HG02973 (cell line): ENCODE measurements around the gene CYTH2.

Experiments
- ATAC-seq: cut with Tn5 transposase; IDR thresholded peaks from one replicate; pipeline ENCODE4 v1.9.1; 2021; ENCODE audit warnings: moderate library complexity; ENCODE audit not compliant: unreplicated experiment

The CYTH2 gene

DNA sequence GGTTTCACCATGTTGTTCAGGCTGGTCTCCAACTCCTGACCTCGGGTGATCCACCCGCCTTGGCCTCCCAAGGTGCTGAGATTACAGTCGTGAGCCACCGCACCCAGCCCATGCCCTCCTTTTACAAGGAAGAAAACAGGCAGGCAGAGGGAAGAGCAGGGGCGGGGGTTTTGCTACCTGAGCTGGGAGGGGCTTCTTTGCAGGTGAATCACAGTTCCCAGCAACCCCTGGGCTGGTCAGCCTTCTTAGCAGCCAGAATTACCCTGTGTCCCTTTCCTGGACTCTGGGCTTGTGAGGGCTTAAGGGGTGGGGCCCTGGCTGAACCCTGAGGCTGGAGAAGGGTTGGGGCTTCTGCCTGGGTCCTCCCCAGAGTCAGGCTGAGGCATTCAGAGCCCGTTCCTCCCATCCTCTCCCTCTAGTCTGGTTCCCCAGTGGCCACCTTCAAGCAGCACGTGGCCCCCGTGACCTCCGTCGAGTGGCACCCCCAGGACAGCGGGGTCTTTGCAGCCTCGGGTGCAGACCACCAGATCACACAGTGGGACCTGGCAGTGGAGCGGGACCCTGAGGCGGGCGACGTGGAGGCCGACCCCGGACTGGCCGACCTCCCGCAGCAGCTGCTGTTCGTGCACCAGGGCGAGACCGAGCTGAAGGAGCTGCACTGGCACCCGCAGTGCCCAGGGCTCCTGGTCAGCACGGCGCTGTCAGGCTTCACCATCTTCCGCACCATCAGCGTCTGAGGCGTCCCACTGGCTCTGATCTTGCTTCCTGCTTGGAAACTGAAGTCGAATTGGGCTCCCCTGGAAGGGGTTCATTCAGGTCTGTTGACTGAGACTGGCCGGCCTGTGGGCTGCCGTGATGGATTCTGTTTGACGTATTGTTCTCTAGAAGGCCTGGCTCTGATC is 16.6 kb upstream of the CYTH2 start:
- ATAC-seq, result no peak

DNA sequence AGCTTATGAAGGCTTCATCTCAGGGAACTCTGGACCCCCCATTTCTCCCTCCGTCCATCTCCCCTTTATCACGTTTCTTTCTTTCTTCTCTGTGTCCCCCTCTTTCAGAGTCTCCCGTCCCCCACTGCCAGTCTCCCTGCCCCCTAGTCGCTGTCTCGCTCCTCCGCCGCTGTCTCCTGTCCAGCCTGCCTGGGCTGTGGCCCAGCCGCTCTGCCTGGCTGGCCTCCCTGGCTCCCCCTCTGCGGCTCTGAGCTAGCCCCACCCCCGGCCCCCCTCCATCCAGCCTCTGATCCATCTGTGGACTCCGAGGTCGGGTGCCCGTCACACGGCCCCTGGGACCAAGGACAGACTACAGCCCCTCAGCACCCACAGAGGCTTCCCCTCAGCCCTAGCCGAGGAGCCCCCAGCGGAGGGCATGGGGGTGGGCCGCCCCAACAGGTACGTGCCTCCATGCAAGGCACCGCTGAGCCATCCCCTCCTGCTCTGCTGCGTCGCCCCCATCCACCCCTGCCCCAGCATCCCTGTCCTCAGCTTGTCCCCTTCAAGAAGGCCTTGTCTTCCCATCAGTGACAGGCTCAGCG is 14.9 kb upstream of the CYTH2 start:
- no peak for ATAC-seq

DNA sequence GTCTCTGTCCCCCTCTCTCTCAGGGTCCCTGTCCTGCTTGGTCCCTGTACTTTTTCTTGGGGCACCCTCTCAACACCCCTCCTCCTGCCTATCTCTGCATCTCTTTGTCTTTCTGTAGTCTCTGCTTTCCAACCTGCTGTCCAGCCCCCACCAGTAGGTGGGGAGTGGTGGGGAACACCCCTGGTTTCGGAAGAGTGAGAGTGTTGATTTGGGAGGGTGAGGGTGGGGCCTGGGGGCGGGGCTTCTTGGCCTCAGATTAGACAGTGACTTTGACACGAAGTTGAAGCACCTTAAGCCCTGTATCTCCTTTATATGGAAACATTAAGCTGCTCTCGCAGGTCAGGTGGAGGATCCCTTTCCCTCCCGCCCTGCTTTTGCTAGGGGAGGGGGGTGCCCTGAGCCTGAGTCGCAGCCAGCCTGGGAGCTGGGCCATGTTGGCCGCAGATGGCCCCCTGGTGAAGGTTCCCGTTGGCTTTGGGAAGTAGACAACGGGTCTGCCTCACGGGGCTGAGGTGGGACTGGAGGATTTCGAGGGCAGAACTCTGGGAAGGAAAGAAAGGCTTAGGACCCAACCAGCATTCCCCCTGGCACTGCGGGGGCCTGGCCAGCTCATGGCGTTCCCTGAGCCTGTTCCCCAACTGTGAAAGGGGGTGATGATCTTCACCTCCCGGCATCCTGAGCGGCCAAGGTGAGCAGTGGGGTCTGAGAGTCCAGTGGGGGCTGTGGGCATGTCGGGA is 13.8 kb upstream of the CYTH2 start, which contains the start of gene KCNJ14:
KCNJ14 (plus strand) TSS at position 404 of the 737 bp plus-strand sequence. CDS start 6,151 bp downstream, outside the sequence.
- no peak for ATAC-seq

DNA sequence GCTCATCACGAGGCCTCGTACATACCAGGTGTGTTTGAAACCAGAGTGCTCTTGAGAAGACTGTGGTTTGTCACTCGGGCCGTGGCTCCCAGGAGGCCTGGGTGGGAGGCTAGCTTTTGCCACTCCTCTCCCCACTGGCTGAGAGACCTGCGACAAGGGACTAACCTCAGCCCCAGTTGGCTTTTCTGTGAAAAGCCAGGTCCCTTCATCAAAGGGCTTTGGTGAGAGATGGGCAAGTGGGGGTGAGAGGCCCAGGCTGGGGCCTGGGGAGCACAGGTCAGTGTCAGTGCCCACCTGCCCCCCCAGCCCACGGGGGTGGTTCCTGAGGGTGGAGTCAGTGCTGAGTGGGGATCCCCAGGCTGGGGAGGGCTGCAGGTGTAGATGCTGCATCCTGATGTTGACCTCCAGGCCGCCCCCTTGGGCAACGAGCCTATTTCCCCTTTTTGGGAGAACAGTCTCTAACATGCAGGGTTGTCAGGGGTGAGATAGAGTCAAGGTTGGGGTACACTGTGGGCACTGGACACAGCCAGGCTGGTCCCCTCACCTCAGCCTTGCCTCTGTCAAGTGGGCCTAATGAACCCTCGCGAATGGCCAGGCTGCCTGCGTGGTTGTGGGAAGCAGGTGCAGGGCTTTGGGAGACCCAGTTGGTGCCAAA is 13.1 kb upstream of the CYTH2 start:
- no peak for ATAC-seq

DNA sequence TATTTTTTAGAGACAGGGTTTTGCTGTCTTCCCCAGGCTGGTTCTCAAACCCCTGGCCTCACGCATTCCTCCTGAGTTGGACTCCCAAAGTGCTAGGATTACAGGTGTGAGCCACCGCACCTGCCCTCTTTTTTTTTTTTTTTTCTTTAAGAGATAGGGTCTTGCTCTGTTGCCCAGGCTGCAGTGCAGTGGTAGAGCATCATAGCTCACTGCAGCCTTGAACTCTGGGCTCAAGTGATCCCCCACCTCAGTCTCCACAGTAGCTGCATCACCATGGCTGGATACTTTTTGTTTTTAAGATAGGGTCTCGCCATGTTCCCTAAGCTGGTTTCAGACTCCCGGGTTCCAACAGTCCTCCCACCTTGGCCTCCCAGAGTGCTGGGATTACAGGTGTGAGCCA is 12.3 kb upstream of the CYTH2 start:
- no peak for ATAC-seq

DNA sequence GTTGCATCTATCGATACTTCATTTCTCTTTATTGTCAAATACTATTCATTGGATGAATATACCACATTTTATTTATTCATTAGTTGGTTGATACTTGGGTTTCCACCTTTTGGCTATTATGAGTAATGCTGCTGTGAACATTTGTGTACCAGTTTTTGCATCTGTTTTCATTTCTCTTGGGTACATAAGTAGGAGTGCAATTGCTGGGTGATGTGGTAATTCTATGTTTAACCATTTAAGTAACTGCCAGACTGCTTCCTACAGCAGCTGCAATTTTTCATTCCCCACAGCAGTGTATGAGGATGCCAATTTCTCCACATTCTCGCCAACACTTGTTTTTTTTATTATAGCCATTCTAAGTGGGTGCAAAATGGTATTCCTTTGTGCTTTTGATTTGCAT is 11.2 kb upstream of the CYTH2 start:
- no peak for ATAC-seq

DNA sequence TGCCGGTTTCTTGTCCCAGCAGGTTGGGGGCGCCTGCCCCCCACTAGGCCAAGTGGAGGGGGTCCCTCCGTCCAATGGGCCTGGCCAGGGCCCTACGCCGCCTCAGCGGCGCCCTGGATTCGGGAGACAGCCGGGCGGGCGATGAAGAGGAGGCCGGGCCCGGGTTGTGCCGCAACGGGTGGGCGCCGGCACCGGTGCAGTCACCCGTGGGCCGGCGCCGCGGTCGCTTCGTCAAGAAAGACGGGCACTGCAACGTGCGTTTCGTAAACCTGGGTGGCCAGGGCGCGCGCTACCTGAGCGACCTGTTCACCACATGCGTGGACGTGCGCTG is 7.6 kb upstream of the CYTH2 start:
- ATAC-seq, result no peak

DNA sequence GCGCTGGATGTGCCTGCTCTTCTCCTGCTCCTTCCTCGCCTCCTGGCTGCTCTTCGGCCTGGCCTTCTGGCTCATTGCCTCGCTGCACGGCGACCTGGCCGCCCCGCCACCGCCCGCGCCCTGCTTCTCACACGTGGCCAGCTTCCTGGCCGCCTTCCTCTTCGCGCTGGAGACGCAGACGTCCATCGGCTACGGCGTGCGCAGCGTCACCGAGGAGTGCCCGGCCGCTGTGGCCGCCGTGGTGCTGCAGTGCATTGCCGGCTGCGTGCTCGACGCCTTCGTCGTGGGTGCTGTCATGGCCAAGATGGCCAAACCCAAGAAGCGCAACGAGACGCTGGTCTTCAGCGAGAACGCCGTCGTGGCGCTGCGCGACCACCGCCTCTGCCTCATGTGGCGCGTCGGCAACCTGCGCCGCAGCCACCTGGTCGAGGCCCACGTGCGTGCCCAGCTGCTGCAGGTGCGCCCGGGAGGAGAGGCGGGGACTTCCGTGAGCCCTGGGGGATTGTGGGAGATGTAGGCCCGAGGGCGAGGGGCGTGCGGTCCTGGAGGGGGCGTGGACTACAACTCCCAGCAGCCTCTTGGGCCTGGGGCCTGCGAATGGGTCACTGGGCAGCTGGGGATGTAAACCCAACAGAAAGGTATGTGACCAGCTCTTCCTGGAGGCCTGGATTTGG is 7.0 kb upstream of the CYTH2 start:
- no peak for ATAC-seq

DNA sequence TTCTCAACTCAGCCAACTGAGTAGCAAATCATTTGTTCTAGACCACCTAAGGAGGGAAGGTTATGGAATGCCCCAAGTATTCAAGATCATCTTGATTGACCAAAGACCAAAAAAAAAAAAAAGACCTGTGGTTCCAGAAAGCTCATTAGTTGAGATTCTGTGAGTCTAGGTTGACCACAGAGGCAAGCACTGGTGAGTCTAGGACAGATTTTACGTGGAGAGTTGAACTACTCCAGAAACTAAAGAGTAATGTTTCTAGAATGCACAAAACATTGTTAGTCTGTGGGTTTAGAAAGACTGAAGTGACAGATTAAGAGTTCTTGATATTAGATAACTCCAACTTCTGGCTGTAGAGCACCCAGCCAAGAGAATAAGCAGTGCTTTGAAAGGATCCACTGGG is 4.0 kb upstream of the CYTH2 start:
- no peak for ATAC-seq

DNA sequence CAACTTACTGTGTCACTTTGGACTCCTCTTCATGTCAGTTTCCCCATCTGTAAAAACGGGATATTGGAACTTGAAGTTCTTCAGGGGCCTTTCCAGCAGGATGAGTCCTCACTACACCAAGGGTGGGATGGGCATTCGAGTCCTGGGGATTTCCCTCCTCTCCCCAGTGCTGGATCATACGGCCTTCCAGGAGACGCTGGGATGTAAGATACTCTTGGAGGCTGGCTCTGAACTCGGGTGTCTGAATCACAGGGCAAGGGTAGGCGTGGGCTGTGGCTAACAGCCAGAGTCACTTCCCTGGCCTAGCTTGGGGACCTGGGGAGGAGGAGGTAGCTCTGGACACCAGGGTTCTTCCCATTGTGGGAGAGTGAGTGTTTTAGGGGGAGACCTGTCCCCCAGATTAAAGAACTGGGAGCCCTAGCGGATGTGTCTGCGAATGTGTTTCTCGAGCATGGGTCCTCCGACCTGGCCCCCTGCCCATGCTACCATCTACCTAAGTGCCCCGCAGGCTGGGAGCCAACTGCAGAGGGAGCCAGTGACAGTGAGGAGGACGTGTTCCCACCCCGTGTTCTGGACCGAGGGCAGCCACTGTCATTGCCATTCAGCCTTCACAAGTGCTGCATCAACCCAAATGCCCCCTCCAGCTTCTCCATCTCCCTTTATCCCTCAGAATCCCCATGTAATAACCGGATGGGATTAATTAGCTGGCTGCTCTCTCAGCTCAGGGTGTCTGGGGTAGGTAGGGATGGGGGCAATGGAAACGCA is 2.4 kb upstream of the CYTH2 start:
- ATAC-seq, result no peak

DNA sequence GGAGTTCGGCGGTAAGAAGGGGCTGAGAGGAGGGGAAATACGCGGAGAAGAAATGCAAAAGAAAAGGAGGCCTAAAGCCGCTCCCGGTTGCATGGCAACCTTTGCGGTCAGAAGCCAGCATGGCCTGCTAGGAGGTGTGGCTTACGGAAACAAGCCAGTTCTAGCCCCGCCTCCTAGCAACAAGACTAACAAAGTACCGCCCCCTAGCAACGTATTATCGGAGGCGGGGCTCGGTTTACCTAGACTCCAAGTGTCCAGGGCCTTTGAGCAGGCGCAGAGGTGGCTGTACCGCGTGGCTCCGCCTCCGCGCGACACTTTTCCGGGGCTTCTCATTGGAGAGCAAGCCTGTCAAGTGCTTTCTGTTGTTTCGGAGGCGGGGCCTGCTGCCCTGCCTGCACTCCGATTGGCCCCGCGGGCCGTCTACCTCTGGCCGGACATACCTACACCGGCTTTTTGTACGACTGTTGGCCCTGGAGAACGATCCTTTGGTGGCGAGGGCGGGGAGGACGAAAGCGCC is 339 bp upstream of the CYTH2 start:
- ATAC-seq, result peak; percentile 87

DNA sequence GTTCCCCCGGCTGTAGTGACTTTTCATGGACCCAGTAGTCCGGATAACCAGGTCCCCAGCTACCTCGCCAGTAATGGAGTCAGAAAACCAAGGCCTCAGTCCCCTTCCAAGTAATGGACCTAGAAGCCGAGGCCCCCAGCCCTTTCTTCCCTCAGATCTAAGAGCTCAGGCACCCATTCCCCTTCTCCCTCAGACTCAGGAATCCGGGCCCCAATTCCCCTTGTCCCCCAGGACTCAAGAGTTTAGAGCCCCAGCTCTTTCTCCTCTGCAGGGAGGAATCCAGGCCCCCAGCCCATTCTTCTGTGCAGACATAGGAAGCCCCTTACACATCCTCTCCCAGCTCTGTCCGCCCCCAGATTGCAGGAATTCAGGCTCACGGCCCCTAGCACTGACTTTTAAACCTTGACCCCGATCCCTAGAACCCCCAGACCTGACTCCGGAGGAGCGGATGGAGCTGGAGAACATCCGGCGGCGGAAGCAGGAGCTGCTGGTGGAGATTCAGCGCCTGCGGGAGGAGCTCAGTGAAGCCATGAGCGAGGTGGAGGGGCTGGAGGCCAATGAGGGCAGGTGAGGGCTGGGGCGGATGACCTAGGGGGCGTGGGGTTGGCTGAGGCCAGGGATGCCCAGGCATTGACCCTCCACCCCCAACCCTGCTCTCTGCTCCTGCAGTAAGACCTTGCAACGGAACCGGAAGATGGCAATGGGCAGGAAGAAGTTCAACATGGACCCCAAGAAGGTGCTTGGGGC is 938 bp downstream of the CYTH2 start:
- ATAC-seq, result no peak

DNA sequence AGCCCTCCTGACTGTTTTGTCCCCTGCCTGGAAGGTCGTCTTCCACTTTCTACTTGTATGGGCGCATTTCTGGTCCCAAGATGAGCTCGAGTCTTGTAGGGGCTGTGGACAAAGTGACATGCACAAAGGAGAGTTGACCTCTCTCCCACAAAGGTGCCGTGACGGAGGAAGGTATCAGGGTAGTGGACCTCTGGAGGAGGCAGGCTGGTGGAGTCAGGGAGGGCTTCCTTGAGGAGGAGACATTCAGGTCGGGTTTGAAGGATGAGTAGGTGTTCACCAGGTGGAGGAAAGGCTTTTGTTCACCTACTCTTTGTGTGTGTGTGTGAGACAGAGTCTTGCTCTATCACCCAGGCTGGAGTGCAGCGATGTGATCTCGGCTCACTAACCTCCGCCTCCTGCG is 1.7 kb downstream of the CYTH2 start:
- ATAC-seq, result no peak

DNA sequence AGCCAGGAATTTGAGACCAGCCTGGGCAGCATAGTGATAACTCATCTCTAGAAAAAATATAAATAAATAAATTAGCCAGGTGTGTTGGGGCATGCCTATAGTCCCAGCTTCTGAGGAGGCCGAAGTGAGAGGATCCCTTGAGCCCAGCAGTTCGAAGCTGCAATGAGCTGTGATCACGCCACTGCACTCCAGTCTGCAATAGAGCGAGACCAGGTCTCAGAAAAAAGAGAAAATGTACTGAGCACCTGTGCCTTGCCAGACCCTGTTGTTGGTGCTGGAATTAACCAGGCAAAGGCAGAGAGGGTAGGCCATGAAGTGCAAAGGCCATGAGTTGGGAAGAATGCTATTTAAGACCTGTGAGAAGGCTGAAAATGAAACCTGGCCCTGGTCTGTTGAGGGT is 2.7 kb downstream of the CYTH2 start:
- no peak for ATAC-seq

DNA sequence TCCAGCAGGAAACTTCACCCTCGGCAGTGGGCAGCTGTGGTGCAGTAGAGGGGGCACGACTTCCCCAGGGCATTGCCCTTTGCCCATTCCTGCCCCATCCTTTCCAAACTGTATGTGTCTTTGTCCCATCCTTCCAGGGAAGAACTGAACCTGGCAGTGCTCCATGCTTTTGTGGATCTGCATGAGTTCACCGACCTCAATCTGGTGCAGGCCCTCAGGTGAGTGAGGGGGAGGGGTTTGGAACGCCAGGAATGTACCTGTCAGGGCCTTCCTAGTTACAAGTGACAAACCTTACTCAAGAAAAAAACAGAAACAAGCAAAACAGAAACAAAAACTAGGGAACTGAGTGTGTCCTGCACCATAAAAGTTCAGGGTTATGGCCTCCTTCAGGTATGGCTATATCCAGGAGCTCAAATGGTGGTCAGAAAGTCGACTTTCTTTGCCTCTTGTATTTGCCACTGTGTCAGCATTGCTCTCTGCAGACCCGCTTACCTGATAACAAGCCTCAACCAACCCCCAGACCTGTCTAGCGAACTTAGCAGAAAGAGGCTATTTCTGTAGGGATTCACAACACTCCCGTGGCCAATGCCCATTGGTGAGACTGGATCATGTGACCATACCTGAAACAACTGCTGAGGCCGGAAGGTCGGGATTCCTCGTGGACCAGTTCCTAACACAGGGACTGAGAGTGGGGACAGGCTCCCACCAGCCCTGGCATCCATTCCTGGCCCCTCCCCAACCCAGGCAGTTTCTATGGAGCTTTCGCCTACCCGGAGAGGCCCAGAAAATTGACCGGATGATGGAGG is 4.2 kb downstream of the CYTH2 start:
- ATAC-seq, result no peak

DNA sequence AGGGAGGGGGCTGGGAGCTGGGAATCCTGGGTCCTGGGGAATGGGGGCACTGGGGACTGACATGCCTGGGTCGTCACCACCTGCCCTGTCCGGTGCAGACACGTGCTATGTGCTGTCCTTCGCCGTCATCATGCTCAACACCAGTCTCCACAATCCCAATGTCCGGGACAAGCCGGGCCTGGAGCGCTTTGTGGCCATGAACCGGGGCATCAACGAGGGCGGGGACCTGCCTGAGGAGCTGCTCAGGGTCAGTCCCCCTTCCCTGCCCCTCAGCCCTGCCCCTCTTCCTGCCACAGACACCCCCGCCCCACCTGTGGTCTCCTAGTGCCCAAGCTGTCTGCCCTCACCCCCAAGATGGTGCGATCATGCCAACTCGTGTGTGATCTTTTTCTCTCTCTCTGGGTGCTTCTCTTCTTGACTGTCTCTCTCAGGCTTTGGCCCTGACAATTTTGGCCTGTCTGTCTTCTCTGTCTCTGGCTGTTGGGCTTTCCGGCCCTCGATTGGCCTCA is 5.0 kb downstream of the CYTH2 start:
- ATAC-seq, result no peak

DNA sequence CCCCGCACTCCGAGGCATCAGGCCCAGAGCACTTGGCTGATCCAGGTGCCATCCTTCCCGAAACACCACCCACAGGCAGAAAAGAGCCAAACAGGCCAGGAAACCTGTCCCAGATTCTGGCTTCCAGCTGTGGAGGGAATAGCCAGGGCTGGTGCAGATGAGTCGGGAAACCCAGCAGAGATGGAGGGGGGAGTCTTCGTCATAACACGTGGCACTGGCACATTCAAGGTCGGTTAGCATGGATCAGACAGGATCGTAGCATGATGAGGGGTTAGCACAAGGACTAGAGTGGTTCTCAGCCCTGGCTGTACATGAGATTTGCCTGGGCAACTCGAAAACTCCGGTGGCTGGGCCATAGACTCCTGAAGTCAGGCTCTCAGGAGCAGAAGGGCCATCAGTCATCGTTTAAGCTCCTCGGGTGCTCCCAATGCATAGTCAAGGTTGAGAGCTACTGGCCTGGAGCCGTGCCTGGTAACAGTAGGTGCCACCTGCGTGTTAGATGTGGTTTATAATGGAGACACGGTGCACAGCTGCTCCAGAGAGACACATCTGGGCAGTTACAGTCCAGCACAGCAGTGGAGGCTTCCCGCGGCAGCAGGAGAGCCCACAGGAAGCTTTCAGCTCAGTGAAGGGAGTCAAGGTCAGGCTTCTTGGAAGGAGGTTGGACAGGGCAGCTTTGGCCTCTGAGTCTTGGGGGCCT is 6.3 kb downstream of the CYTH2 start:
- ATAC-seq, result no peak

DNA sequence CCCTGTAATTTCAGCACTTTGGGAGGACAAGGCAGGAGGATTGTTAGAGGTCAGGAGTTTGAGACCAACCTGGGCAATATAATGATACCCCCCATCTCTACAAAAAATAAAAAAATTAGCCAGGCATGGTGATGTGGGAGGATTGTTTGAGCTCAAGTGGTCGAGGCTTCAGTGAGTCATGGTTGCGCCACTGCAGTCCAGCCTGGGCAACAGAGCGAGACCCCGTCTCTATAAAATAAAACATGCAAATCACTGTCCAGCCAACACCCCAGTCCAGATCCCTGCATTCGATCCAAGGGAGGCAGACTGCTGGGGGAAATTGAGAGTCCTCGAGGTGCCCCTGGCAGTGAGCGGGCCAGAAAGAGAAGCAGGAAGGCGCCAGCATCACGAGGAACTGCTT is 7.0 kb downstream of the CYTH2 start:
- ATAC-seq, result no peak
